Measurements from ENCODE around the gene RRP1.

The RRP1 gene

DNA sequence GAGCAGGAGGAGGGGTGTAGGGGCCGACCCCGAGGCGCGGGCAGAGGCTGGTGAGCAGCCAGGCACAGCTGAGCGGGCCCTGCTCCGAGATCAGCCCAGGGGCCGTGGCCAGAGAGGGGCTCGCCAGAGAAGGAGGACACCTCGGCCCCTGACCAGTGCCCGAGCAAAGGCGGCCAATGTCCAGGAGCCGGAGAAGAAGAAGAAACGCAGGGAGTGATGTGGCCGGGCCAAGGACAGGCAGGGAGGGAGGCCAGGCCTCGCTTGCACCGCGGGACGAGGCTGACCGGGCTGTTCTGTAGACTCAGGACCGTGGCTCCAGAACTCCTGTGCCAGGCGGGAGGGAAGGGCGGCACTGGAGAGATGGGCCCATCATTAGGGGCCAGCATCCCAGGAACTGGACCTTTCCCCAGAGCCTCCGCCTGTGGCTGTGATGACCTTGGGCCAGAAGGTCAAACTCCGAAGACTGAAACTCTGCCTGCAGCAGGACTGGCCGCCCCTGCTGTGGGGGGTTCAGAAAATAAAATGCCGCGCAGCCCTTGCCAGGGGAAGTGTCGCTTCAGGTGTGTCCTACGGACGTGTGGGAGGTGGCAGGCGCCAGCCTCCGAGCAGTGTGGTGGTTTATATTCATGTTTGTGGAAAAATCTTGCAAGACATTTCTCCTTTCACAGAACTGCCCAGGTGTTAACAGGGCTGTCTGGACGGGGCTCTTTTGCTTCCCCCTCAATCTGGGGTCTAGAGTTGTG is 14.4 kb downstream of the RRP1 start:
- no peak for DNase-seq

DNA sequence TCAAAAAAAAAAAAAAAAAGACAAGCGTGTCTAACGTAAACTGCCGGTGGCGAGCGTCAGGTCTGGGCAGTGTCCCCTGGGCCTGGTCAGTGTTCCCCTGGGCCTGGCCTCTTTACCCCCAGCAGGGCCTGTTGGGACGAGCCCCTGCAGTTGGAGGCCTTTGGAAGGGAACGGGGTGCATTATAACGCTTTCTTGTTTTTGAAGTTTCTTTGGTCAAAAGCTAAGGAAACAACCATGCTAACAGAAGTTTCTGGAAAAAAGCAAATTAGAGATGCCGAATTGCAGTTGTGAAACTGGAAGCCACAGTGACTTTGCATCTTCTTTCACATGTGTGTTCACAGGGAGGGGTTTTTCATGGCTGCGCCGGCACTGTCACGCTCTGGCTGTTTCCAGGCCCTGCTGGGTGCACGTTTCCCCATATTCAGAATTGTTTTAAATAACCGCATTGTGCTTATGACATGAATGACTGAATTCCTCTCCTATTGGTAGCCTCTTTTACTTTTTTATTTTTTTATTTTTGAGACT is 16.0 kb downstream of the RRP1 start:
- no peak for DNase-seq

DNA sequence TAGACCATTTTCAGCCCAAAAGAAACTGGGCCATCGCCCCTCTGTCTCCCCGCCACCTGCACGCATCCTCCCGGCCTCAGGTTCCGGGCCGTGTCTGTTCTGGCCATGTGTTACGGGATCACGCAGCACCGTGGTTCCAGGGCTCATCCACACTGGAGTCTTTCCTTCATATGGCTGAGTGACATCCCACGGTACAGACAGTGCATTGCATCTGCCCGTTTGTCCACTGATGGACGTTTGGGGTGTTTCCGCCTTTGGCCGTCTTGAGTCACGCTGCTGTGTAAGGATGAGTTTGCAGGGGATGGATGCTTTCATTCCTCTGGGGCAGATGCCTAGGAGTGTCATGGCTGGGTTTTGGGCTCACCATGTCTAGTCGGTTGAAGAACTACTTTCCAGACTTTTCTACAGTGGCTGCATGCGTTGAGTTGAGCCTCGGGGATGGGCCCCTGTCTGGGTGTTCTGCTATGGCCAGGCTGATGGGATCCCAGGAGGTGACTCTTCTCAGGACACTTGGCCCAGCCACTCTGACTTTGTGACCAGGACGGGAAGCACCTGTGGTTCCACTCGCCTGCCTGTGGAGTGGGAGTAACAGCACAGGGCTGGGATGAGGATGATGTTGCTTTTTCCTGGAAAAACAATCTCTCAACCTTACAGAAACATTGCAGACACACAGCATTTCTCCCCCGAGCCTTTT is 16.8 kb downstream of the RRP1 start:
- DNase-seq: no peak

DNA sequence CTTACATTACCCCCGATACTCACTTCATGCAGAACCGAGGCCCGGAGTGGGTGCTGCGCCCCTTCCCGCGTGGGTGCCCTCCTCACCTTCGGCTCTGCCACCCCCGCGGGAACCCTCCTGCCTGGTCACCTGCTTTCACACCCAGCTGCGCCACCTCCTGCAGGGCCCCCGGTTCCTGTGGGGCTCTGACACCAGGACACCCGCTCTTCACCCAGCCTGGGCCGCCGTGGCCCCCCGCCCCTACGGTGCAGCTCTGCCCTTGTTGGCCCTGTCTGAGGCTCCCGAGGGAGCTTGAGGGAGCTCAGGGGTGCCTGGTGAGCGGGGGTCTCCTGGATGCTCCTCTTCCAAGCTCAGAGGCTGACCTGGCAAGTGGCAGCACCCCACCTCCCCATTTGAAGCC is 19.0 kb downstream of the RRP1 start:
- no peak for DNase-seq

DNA sequence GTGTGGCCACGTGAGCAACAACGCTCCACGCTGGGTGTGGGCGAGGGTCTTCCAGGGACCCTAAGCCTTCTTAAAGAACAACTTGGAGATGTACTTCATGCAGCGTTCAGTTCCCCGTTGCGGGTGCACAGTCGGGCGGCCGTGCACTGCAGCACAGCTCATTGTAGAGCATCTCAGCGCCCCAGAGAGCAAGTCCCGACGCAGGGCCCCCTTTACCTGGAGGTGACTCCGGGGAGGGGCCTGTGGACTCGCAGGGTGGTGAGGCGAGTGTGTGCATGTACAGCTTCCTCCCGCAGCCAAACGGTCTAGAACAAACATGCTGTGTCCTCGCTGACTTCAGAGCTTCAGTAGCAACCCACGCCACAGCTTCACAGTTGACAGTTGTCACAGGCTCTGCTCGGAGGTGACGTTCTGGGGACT is 19.5 kb downstream of the RRP1 start:
- no peak for DNase-seq

DNA sequence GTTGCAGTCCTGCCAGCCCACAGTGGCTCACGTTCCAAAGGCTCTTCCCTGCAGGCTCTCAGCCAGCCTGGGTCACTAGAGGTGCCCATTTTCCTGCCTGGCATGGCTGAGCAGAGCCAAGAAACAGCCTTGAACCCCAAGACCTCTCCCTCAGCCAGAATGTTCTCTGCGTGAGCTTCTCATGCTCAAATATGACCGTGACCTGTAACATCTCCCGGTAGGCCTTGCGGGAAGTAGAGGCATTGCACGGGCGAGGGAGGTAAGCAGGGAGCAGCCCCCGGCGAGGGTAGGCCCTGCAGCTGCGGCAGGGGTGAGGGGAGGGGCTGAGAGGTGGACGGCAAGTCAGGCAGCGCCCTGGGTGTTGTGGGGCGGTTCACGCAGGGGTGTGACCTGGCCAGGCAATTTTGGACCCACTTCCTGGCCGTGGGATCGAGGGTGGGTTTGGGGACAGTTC is 20.0 kb downstream of the RRP1 start:
- DNase-seq: no peak

DNA sequence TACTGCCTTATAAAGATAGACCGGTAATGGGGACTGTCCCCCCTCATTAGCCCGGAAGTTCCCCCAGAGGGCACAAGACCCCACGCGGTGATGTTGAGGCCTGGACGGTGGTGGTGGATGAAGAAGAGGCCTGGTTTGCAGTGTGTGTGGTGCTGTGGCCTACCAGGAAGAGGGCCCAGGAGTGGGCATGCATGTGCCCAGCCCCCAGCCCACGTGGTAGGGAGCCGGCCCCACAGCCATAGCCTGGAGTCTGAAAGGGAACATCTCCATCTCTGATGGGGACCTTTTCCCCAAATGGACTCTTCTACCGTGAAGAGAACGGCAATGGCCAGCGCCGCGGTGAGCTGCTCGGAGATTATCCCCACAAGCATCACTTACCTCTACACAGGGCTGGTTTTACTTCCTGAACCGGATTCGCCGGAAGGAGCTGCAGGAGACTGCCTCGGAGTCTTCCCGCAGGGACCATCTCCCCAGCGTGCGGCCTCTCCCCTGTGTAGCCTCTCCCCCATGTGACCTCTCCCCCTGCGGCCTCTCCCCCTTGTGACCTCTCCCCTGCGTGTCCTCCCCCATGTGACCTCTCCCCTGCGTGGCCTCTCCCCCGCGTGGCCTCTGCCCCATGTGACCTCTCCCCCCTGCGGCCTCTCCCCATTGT is 20.6 kb downstream of the RRP1 start:
- DNase-seq: no peak

DNA sequence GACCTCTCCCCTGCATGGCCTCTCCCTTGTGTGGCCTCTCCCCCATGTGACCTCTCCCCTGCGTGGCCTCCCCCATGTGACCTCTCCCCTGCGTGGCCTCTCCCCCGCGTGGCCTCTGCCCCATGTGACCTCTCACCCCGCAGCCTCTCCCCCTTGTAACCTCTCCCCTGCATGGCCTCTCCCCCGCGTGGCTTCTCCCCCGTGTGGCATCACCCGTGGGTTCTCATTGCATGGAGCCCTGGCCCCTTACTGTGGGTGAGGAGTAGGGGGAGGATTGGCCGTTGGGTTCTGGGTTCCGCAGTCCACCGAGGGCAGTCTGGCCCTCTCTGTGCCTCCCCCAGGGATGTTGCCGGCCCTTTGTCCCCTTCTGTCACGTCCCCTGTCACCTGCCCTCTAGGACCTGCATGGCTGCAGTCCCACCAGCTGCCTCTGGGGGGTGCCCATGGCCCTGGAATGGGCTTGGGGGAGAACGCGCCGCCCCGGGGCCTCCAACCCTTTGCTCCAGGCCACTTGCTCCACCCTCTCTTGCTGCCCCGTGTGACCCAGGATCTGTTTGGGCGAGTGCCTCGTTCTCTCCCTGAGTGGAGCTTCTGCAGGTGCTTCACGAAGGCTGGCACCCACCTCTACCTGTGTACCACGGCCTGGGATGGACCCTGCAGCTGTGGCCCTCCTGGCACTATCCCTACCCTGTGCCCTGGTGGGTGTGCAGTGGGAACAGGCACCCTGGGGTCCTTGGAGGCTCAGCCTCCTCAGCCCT is 21.3 kb downstream of the RRP1 start:
- DNase-seq: peak; percentile 98 to 99

DNA sequence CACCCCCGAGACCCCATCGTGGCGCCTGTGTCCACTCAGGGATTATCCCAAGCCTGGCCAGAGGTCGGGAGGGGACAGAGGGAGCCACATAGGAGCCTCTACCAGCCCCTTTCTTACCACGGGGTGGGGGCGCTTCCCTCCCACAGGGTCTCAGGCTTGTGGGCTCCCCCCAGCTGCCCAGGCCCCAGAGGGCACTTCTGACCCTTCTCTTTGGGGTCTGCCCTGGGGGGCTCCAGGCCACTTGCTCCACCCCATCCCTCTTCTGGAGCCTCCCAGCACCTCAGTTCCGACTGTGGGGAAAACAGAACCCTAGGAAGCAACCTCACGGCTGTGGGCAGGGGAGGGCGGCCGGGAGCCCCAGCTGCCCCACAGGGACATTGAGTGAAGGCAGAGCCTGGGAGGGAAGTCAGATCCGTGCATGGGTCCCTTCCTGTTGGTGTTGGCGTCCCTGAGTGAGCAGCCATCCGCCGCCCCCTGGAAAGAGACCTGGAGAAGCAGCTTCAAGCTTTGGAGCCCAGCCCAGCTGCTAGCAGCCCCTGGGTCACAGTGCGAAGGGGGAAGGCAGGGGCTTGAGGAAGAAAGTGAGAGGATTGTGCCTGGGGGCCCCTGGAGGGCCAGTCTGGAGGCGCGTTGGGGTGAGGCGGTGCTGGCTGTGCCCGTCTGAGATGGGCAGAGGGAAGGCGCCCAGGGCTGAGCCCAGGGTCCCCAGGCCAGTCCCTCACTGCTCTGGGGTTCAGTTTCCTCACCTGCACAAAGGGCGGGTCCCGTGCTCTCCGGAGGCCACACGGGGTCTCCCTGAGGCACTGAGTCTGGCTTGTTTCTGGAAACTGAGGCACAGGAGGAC is 22.1 kb downstream of the RRP1 start:
- no peak for DNase-seq

DNA sequence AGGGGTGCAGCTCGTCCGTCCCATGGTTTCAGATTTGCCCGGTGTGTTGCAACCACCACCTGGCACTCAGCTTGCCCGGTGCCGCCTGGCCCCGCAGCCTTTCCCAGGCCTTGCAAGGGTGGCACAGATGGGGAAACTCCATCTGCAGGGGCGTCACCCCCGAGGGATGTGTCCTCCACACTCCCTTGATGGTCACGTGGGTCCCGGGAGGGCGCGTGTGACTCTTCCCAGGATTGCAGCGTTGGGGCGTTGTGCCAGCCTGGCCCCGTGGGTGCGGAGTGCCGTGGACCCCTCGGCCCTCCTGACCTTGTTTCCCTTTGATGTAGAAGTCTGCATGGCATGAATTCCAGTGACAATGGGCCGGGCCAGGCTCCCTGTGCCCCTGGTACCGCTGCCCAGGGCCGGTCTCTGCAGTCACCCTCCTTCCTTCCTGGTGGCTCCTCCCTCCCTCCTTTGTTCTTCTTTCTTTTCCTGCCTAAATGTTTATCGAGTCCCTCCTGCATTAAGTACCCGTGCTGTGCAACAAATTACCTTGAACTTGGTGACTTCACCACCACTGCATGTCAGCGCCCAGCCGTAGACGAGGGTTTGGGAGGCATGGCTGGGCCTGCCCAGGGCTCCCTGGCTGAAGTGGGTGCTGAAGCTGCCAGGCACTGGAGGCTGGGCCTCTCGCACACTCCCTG is 22.9 kb downstream of the RRP1 start:
- no peak for DNase-seq

DNA sequence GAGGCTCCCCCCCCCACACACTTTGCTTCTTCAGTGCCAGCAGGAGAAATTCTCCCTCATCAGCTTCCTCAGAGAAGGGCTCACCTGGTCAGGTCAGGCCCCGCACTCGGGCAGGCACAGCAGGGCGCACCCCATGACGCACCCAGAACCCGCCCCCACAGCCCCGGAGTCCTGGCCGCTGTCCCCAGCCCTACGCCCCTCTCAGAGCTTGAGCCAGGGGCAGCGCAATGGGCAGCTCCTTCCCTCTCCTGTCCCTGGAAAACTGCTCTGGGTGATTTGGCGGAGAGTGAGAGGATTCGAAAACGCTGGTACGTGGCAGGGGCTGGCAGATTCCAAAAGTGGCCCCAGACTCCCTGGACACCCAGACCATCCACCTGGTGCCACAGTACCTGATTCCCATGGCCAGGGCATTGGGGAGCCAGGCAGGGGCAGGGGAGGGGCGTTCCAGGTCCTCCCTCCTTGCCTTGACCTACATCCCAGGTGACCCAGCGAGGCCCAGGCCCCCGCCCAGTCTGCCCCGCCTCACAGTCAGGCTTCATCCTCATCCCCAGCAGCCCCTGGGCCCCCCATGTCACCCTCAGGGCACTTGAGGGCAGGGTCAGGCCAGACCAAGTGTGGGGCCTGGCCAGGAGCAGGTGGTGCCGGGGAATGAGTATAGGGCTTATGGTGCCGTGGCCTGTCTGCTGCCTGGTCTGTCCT is 23.7 kb downstream of the RRP1 start:
- DNase-seq: no peak

DNA sequence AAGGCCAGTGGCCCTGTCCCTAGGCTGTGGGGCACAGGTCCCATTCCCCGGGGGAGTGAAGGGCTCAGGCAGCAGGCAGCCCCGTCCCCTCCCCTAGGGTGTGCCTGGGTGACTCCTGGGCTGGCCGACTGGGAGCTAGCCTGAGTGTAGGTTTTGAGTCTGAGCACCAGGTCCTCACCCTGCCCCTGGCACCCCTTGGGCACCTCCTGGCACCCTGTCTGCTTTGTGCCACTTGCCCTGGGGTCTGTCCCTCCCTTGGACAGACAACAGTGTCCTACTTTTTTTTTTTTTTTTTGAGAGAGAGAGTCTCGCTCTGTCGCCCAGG is 24.2 kb downstream of the RRP1 start:
- no peak for DNase-seq

DNA sequence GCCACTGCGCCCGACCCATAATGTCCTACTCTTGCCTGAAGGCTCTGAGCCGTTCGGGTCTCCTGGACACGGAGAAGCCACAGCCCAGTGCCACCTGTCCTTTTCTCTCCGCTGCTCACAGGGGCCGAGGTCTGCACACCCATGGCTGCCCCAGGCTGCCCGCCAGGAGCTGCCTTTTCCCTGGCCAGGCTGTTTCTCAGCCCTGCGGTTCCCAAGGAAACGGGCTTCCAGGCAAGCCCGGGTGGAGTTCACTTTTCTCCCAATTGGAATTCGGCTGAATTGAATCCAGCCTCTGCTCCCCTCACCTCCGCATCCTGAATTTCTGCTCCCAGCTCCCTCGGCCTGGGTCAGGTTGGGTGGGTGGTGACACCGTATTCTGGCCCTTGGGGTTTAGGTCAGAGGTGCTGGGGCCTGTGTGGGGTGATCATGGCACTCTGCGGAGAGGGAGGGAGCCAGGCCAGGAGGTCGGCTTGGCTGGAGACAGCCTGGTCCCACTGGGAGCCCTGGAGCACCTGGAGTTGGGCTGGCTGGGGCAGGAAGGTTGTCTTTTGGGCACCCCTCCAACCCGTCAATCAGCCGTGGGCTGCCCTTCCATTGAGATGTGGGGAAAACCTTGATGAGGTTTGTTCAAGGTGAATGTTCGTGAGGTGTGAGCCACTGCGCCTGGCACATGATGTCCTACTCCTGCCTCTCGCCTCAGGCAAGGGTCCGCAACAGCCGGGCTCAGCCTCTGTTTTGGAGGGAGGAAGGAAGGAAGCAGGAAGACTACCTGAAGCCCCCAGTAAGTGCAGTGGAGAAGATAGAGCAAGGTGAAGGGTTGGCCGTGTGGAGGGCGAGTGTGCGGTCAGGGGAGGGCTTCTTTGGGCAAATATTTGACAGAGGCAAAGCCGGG is 25.1 kb downstream of the RRP1 start:
- no peak for DNase-seq

DNA sequence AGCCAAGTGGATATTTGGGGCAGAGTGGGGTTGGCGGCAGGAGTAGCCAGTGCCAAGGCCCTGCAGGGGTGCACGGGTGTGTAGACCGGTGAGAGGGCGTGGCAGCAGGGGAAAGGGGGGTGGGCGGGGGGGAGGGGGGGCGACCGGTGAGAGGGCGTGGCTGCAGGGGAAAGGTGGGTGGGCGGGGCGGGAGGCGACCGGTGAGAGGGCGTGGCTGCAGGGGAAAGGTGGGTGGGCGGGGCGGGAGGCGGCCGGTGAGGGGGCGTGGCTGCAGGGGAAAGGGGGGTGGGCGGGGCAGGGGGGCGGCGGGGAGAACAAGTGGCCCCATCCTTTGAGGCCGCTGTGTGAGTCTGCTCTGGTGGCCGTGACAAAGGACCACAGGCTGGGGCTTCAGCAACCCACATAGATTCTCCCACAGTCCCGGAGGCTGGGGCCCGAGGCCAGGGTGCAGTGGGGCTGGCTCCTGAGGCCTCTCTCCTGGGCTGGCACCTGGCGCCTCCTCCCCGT is 25.8 kb downstream of the RRP1 start:
- no peak for DNase-seq

DNA sequence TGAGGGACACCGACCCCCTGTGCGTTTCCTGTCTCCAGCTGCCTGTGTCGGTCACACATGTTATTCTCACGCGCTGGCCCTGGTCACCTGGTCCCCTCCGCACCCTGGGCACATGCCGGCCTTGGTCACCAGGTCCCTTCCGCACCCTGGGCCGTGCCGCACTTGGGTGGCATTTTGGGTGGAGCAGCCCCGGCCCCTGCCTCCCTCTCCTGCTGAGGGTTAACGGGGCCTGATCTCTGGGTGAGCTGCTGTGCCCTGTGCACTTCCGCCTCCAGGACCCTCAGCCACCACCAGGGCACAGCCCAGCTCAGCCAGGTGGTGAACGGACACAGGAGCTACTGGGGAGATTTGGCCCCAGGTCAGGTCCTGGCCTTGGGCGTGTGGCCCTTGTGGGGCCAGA is 26.6 kb downstream of the RRP1 start:
- DNase-seq: no peak

DNA sequence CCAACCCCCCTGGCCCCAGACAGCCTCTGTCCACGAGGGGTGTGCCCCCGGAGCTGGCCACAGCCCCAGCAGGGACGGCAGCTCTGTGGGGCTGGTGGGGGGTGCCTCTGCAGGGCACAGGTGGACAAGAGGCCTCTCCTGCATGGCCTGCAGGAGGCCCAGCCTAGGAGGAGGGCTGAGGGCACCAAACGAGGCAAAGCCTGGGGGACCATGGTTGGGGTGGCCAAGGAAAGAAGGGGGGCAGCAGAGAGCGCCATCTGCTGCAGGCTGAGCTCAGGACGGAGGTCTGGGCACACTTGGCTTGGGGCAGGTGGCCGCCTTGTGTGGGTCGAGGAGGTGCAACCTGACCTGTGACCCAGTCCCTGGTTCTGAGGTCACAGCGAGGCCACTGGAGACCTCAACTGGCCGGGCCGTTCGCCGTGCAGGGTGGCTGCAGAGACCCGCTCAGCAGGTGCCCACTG is 27.3 kb downstream of the RRP1 start:
- no peak for DNase-seq

DNA sequence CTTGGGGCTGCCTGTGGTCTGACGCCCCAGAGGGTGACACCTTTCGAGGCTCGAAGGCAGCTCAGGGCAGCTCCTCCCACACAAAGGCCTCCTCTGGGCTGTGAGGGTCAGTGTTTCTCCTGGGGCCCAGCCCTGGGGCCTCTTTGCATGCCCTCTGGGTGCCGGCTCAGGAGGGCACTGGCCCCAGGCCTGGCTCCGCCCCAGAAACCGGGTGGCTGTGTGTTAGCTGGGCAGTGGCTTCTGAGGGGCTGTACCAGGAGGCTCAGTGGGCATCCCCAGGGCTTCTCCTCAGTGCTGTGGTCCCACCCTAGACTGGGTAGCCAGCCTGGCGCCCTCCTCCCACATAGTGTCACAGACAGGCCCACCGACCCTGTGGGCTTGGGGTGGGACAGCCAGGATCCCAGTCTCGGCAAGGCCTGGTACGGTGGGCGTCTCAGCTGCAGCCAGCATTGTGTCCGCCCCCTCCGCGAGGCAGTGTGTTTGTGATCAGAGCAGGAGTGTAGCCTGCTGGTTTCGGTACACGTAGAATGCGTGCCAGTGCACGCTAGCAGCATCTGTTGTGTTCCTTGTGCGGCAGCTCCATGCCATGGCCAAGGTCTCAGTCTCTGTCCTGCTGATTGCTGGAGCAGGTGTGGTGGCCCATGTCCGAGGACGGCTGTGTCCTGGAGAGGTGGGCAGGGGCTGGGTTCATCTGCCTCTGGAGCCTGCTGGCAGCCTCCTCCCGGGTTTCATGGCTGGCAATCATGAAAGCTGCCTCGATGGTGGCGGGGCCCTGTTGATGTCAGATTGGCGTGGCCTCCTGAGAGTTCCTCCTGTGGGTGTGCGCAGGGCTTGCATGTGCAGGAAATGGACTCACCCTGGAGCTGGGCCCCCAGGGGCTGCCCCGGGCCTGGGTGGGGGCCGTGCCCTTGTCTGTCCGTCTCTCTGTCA is 28.0 kb downstream of the RRP1 start:
- no peak for DNase-seq

DNA sequence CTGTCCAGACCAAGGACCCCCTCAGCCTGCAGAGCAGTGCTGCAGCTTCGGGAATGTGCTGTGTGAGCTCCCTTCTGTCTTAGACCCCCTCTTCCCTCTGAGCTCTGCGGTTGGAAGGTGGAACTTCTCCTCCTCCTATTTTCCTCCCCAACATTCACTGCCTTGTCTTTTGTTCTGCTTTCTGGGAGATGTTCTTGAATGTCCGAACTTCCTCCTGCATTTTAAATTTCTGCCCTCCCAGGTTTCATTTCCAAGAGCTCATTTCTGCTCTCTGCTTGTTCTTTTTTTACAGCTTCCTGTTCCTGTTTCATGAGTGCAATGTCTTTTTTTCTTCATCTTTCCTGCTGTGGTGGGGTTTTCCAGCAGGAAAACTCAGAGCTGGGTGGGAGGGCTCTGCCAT is 29.3 kb downstream of the RRP1 start:
- DNase-seq: no peak

Measured in activated CD4-positive, alpha-beta T cell treated with anti-CD3 and anti-CD28 coated beads, Interleukin-2, amount 50 U/mL, for 48 hours (primary cell).